Pons (tissue), 1 donor: Measurements from ENCODE around the gene CCDC38.

ENCODE experiments used
- DNase-seq: peaks from one replicate; pipeline ENCODE4 v3.0.0-alpha.2; 2016; ENCODE audit warnings: low spot score

The CCDC38 gene

DNA sequence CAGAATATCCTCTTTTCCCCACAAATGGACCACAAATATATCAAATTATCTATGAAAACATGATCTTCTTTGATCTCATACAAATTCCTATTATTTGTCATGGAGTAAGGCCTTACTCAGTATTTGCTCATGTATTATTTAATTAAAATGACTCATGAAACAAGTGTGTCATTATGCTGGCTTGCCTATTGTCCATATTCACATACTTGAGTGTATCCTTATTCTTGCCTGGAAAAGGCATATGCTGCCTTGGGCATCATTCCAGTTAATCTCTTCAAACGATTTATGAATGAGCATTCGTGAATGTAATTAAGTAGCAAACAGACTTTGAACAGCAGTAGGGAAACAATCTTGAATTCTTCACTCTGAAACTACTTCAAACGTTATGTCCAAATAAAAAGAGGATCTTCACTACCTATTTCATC lies 106.2 kb downstream of the CCDC38 start:
- no peak for DNase-seq

DNA sequence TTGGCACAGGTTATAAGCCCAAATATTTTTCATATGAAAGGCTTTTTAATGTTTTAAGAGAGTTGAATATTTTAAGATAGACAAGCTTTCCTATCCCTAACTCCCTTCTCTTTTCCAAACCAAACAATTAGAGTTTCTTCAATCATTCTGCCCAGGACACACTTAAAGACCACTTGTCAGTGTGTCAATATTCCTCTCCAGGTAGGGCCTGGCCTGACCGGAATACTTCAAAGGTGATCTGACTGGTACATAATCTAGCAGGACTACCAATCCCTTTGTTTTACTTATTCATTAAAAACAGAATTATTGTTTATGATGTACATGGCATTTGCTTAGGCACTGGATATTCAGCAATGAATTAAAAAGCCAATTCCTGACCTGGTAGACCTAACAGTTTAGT lies 107.8 kb downstream of the CCDC38 start:
- DNase-seq = no peak

DNA sequence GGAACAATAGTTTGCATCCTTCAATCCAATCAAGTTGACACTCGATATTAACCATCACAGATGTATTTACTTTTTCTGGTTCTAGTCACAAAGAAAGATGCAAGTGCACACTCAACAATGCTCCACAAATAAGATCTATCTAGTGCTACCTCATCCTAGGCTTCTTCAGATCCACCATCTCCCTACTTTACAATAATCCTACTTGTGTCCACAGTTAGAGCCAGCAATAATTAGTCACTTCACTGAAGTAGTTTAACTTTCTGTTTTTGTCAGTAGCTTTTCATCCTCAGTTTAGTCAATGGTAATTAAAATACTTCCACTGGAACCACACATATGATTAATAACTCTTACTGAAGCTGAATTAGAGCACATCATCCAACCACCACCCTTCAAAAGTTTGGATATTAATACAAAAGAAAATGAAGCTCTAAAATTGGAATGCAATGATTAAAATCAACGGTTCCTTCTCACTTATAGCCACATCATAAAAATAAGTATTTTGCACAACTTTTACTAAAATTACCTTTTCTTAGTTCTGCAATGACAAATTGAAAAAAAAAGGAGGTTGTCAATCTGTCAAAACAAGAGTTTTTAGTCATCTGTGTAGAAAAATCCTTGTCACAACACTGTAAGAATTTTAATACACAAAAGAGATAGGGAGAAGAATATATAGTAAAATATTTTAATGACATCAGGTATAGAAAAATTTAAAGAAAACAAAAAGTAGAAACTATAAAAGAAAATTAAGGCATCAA lies 111.9 kb downstream of the CCDC38 start:
- DNase-seq = no peak

DNA sequence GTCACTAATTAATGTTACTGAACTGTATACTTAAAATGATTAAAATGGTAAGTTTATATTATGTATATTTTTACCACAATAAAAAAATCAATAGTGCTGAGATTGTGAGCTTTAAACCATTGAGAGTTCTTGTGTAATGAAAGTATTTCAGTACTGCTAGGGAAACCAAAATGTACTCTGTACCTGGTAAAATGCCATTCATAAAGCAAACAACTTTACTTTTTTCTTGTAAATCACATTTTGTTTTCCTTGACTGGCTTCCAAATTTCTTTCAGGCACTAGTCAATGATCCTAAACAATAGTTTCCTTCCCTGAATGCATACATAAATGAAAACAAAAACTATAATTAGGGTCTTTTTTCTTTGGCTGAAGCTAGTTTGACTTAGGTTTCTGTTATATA lies 113.0 kb downstream of the CCDC38 start:
- no peak for DNase-seq

DNA sequence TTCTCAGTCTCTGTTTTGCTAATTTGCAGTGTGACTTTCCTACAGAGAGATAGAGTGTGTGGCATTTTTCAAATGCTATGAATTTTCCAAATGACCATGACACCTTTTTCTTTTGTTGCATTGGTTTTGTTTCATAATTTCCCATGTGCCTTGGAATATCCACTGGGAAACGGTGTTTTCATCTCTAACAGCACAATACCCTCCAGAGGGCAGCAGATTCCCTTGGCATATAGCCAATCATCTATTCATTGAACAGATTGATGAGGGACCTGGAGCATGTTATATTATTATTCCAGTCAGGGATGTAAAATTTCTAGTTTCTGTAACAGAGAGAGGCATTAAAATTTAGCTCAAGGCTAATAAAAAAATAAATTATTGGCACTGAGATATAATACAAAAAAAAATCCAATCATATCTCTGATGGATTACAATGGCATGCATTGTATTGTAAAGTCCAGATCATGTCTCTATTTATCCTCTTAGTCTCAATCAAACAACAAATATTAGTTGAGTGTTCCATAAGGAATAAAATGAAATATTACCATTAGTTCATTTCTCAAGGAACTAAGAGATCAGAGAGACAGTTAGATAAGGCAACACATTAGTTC lies 122.2 kb downstream of the CCDC38 start:
- DNase-seq = peak; percentile 47
